GM12874 (cell line): Measurements from ENCODE around the gene SLC44A1.

Experiments
- TF ChIP-seq, protein P1 (sequence below): IDR thresholded peaks from 2 replicates; pipeline ENCODE4 v1.5.1; 2011; ENCODE audit warnings: low read depth, mild to moderate bottlenecking, control low read depth, low read length, moderate library complexity; ENCODE audit not compliant: insufficient read depth

Gene SLC44A1

DNA sequence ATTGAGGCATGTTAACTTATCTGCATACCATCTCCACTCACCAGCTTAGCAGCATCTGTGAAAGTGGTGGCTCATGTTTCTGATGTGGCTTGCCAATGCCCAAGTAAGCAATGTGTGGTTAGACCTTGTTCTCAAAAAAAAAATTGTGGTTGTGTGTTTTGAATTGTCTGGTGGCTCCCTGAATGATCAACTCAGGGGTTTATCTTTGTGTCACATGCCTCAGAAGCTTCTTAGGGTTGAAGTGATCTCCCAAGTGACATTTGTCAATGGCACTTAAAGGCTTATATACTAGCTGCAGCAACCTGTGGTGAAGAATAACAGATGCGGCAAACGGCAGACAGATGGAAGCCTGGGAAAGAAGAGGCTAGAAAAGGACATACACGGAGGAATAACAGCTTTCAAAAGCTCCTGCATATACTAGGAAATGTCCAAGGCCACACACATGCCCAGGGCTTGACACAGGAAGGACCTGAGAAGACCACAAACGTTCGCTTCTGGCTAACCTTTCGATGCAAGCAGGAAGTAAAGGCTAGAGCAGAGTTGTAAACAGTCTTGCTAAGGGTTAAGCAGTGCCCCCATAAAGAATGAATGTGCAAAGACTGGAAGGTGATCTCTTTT is 161.2 kb downstream of the SLC44A1 start:
- TF ChIP-seq, protein P1, sequence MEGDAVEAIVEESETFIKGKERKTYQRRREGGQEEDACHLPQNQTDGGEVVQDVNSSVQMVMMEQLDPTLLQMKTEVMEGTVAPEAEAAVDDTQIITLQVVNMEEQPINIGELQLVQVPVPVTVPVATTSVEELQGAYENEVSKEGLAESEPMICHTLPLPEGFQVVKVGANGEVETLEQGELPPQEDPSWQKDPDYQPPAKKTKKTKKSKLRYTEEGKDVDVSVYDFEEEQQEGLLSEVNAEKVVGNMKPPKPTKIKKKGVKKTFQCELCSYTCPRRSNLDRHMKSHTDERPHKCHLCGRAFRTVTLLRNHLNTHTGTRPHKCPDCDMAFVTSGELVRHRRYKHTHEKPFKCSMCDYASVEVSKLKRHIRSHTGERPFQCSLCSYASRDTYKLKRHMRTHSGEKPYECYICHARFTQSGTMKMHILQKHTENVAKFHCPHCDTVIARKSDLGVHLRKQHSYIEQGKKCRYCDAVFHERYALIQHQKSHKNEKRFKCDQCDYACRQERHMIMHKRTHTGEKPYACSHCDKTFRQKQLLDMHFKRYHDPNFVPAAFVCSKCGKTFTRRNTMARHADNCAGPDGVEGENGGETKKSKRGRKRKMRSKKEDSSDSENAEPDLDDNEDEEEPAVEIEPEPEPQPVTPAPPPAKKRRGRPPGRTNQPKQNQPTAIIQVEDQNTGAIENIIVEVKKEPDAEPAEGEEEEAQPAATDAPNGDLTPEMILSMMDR = no peak

DNA sequence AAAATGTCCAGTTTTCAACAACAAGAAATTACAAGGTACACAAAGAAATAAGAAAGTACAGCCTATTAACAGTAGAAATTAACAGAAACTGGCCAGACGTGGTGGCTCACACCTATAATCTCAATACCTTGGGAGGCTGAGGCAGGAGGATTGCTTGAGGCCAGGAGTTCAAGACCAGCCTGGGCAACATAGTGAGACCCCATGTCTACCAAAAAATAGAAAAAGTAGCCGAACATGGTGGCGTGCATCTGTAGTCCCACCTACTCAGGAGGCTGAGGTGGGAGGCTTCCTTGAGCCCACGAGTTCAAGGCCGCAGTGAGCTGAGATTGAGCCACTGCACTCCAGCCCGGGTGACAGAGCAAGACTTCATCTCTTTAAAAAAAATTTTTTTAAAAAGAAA is 161.9 kb downstream of the SLC44A1 start:
- TF ChIP-seq, protein P1 = no peak

DNA sequence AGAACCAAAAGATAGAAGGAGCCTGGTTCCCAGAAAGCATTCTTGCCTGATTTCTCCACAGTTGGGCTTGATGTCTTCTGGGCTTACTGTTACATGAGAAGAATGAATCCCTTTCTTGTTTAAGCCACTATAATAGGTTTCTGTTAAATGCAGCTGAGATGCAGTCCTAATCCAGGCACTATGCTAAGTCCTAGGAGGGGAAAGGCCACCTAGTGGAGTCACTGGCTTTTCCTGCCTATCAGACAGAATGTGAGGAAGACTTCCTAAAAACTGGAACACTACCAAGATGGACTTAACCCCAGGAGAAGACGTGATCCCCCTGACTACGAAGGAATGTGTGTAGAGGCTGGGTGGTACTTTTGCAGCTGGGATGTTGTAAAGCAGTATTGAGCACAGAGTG is 169.1 kb downstream of the SLC44A1 start:
- TF ChIP-seq, protein P1 = no peak

DNA sequence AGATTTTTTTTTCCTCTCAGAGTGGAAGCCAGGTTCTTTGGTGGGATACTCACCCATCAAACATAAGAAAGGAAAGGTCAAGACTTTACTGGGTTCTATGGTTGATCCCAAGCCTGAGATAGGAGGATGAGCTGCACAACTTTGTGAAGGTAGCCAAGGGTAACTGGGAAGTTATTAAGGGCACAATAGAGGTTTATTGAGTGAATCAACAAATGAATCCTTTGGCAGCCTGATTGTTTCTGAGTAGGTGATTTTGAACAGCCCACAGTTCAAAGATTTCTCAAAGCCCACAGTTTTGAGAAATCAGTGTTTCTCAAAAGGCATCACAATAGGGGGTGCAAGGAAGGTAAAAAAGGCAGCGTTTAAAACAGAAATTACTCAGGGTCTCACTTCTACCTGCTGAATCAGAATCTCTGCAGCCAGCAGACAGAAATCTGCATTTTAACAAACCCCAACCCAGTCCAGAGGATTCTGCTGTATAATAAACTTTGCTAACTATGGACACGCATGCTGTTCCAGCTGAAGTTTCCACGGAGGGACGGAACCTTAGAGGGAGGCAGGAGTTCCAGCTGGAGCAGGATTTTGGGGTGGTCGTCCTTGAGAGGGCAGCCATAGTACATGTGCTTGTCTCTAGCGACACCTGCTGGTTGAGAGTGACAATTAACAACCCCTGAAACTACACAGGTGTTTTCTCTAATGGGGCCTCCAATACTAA is 170.7 kb downstream of the SLC44A1 start:
- TF ChIP-seq, protein P1 = peak; percentile 76

DNA sequence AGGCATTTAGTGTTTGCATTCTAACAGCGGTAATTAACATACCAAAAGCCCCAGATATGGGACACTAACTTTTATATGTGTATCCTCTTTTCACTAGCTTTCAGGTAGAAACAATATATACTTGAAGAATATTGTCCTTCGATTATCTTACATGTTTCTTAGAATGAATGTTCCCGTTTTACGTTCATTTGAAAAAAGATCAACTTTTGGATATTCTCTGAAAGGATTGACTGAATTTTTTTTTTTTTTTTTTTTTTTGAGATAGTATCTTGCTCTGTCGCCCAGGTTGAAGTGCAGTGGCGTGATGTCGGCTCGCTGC is 171.2 kb downstream of the SLC44A1 start:
- TF ChIP-seq, protein P1 = no peak

DNA sequence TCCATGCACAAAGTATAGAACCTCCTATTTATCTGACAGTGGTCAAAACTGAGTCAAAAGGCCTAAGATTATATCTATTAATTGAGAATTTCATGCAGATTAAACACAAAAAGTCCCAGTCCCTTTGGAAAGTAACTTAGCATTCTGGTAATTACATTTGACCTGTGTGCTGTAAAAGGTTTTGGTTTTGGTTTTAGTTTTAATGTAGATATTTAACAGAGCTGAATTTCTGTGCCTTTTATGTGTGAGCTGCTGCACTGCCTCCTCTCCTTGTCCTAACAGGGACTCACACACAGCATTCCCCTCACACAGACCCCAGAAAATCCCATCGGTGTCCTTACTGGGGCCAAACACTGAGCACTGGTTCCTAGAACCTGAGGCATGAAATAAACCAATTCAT is 172.4 kb downstream of the SLC44A1 start:
- TF ChIP-seq, protein P1 = no peak

DNA sequence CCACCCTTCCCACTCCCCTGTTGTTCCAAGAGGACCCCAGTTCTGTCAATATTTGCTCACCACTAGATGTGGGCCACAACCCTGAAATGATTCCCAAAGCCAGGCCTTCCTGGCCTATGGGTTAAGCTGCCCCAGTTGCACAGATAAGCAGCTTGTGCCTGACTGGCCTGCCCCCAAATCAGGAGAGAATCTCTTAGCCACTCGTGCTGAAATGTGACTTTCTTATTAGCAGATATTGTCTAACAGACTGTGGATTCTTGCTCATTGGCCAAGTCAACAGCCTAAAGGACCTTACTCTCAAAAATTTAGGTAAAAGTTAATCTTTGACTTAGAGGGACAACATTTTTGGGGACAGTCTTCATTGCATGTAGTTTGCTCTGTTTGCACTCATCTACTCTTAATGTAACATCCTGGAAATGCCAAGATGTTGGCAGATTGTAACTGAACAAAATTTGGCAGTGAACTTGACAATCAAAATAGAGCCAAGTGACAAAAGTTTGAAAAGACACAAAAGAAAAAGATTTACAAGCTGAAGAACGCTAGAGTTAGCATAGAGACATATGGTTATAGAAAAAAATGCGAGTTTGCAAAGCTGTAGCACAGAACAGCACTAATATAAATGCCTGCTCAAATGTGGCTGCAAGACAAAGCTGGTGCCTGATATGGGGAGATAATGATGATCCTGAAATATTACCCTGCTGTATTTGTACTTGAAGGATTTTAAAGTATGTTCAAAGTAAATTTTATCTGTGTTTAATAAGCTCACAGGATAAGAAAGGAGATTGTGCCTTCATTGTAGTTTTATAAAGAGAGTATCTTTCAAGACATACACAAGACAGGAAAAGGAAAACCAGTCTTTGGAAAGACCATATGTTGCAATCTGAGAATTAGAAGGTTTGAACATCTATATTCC is 174.4 kb downstream of the SLC44A1 start:
- TF ChIP-seq, protein P1 = no peak
